Measurements from ENCODE around the gene RALGAPB.

- no peak for TF ChIP-seq CTCF (tag by site-specific recombination; IDR thresholded peaks at IDR 0.05)
- no peak for TF ChIP-seq INSM2 (tag by site-specific recombination; IDR thresholded peaks at IDR 0.05)
- TF ChIP-seq ZNF146 (tag by site-specific recombination; IDR thresholded peaks at IDR 0.05), result no peak
Observed at GRCh38 chr20:38534756-38535155, 62.1 kb downstream of the RALGAPB start.

Data from HEK293 (cell line).